ENCODE results near the gene SCN1B.
A peak's percentile ranks its signal among the peaks of the same experiment; 100 is the strongest.

SCN1B gene

GRCh38 chr19:35061583-35062373 lies 31.5 kb downstream of the SCN1B start:
- ATAC-seq: no peak

GRCh38 chr19:35062942-35063341 lies 32.7 kb downstream of the SCN1B start:
- H3K4me3 Mint-ChIP-seq: no peak overlapping the region
- H3K4me1 Mint-ChIP-seq: peaks cover 13% of the 10 kb centered on the region
- H3K27me3 Mint-ChIP-seq: no peaks in the 10 kb centered on the region
- H3K36me3 Mint-ChIP-seq: no peaks in the 10 kb centered on the region
- no peaks in the 10 kb centered on the region for H3K9me3 Mint-ChIP-seq
- no peak for ATAC-seq
- H3K27ac Mint-ChIP-seq: no peak overlapping the region

More at GRCh38 chr19:35061583-35062373, 31.5 kb downstream of the SCN1B start:
- Mint-ChIP-seq H3K4me1 (peaks cover 1% of the 10 kb centered on the region), H3K27ac (peak overlapping the region; percentile 1), H3K9me3 (no peaks in the 10 kb centered on the region), H3K4me3 (no peak overlapping the region), H3K36me3 (no peaks in the 10 kb centered on the region), H3K27me3 (no peaks in the 10 kb centered on the region)

- peaks cover 23% of the 10 kb centered on the region for H3K4me1 Mint-ChIP-seq
- H3K36me3 Mint-ChIP-seq: no peaks in the 10 kb centered on the region
- no peak overlapping the region for H3K27ac Mint-ChIP-seq
- H3K9me3 Mint-ChIP-seq: no peaks in the 10 kb centered on the region
- H3K27me3 Mint-ChIP-seq: no peaks in the 10 kb centered on the region
- ATAC-seq: no peak
- no peak overlapping the region for H3K4me3 Mint-ChIP-seq
These were observed 33.9 kb downstream of the SCN1B start for GRCh38 chr19:35063940-35064818.

GRCh38 chr19:35065574-35065973 lies 35.3 kb downstream of the SCN1B start:
- H3K27me3 Mint-ChIP-seq: no peaks in the 10 kb centered on the region
- no peak overlapping the region for H3K27ac Mint-ChIP-seq
- no peak overlapping the region for H3K4me3 Mint-ChIP-seq
- no peak for ATAC-seq
- no peaks in the 10 kb centered on the region for H3K9me3 Mint-ChIP-seq
- H3K4me1 Mint-ChIP-seq: peaks cover 29% of the 10 kb centered on the region
- no peaks in the 10 kb centered on the region for H3K36me3 Mint-ChIP-seq

GRCh38 chr19:35066121-35066520 lies 35.9 kb downstream of the SCN1B start:
- peaks cover 29% of the 10 kb centered on the region for H3K4me1 Mint-ChIP-seq
- H3K36me3 Mint-ChIP-seq: no peaks in the 10 kb centered on the region
- no peak for ATAC-seq
- H3K4me3 Mint-ChIP-seq: no peak overlapping the region
- H3K27ac Mint-ChIP-seq: no peak overlapping the region
- H3K27me3 Mint-ChIP-seq: no peaks in the 10 kb centered on the region
- no peaks in the 10 kb centered on the region for H3K9me3 Mint-ChIP-seq

- H3K36me3 Mint-ChIP-seq: no peaks in the 10 kb centered on the region
- peaks cover 29% of the 10 kb centered on the region for H3K4me1 Mint-ChIP-seq
- peak; percentile 93 for ATAC-seq
- peak overlapping the region; percentile 2 for H3K27ac Mint-ChIP-seq
- H3K27me3 Mint-ChIP-seq: no peaks in the 10 kb centered on the region
- peak overlapping the region; percentile 14 for H3K4me3 Mint-ChIP-seq
- H3K9me3 Mint-ChIP-seq: no peaks in the 10 kb centered on the region
These were observed 36.7 kb downstream of the SCN1B start for GRCh38 chr19:35066691-35067563.

GRCh38 chr19:35068941-35069634 lies 38.8 kb downstream of the SCN1B start:
- peaks cover 29% of the 10 kb centered on the region for H3K4me1 Mint-ChIP-seq
- H3K4me3 Mint-ChIP-seq: no peak overlapping the region
- no peaks in the 10 kb centered on the region for H3K36me3 Mint-ChIP-seq
- ATAC-seq: no peak
- H3K27ac Mint-ChIP-seq: no peak overlapping the region
- H3K9me3 Mint-ChIP-seq: no peaks in the 10 kb centered on the region
- H3K27me3 Mint-ChIP-seq: no peaks in the 10 kb centered on the region

GRCh38 chr19:35069696-35070095 lies 39.4 kb downstream of the SCN1B start:
- H3K4me1 Mint-ChIP-seq: peaks cover 29% of the 10 kb centered on the region
- no peak for ATAC-seq

GRCh38 chr19:35070471-35070870 lies 40.2 kb downstream of the SCN1B start:
- Mint-ChIP-seq H3K27ac (no peak overlapping the region), H3K27me3 (no peaks in the 10 kb centered on the region), H3K4me3 (no peak overlapping the region), H3K9me3 (no peaks in the 10 kb centered on the region), H3K36me3 (no peaks in the 10 kb centered on the region), H3K4me1 (peaks cover 35% of the 10 kb centered on the region)
- no peak for ATAC-seq

More at GRCh38 chr19:35069696-35070095, 39.4 kb downstream of the SCN1B start:
- Mint-ChIP-seq H3K9me3 (no peaks in the 10 kb centered on the region), H3K36me3 (no peaks in the 10 kb centered on the region), H3K27me3 (no peaks in the 10 kb centered on the region), H3K27ac (no peak overlapping the region), H3K4me3 (no peak overlapping the region)

- no peaks in the 10 kb centered on the region for H3K36me3 Mint-ChIP-seq
These were observed 43.2 kb downstream of the SCN1B start for GRCh38 chr19:35073516-35073915.

GRCh38 chr19:35073941-35074340 lies 43.7 kb downstream of the SCN1B start:
- ATAC-seq: peak; percentile 5
- peaks cover 16% of the 10 kb centered on the region for H3K27me3 Mint-ChIP-seq
- H3K36me3 Mint-ChIP-seq: no peaks in the 10 kb centered on the region
- H3K9me3 Mint-ChIP-seq: no peaks in the 10 kb centered on the region
- H3K4me1 Mint-ChIP-seq: peaks cover 36% of the 10 kb centered on the region
- H3K4me3 Mint-ChIP-seq: no peak overlapping the region
- no peak overlapping the region for H3K27ac Mint-ChIP-seq

More at GRCh38 chr19:35073516-35073915, 43.2 kb downstream of the SCN1B start:
- Mint-ChIP-seq H3K4me1 (peaks cover 35% of the 10 kb centered on the region), H3K4me3 (no peak overlapping the region), H3K9me3 (no peaks in the 10 kb centered on the region), H3K27ac (no peak overlapping the region), H3K27me3 (peaks cover 16% of the 10 kb centered on the region)
- ATAC-seq: no peak

GRCh38 chr19:35074426-35075201 lies 44.3 kb downstream of the SCN1B start:
- no peaks in the 10 kb centered on the region for H3K36me3 Mint-ChIP-seq
- H3K27me3 Mint-ChIP-seq: peaks cover 16% of the 10 kb centered on the region
- H3K4me1 Mint-ChIP-seq: peaks cover 35% of the 10 kb centered on the region
- ATAC-seq: peak; percentile 24
- no peaks in the 10 kb centered on the region for H3K9me3 Mint-ChIP-seq
- H3K27ac Mint-ChIP-seq: no peak overlapping the region
- no peak overlapping the region for H3K4me3 Mint-ChIP-seq

- peaks cover 34% of the 10 kb centered on the region for H3K4me1 Mint-ChIP-seq
- no peaks in the 10 kb centered on the region for H3K9me3 Mint-ChIP-seq
- no peak overlapping the region for H3K4me3 Mint-ChIP-seq
- H3K36me3 Mint-ChIP-seq: no peaks in the 10 kb centered on the region
- ATAC-seq: peak; percentile 27
- H3K27me3 Mint-ChIP-seq: peaks cover 16% of the 10 kb centered on the region
- no peak overlapping the region for H3K27ac Mint-ChIP-seq
These were observed 45.1 kb downstream of the SCN1B start for GRCh38 chr19:35075202-35076025.
